Amygdala (tissue), 56 donors: ENCODE data around the gene C16orf90.
"Not testable (repeated sequence)": the region's sequence is repeated elsewhere in the genome, so short reads cannot be mapped to it uniquely, and the experiment has no call there.

Experiments used
- DNase-seq, 56 donors: peaks; one replicate each; lab custom pipeline; 2025; lab: John Stamatoyannopoulos, UW

The C16orf90 gene

GRCh38 chr16:3513892-3514583 is 18.7 kb upstream of the C16orf90 start:
- DNase-seq = no peak

- DNase-seq = no peak
Observed at GRCh38 chr16:3511286-3512180, 16.2 kb upstream of the C16orf90 start.

GRCh38 chr16:3510416-3510815 is 15.1 kb upstream of the C16orf90 start:
- DNase-seq = no peak

- DNase-seq = no peak
Observed at GRCh38 chr16:3509470-3509928, 14.2 kb upstream of the C16orf90 start.

- DNase-seq = no peak
Observed at GRCh38 chr16:3508736-3509135, 13.4 kb upstream of the C16orf90 start.

- DNase-seq = no peak
Observed at GRCh38 chr16:3503523-3503922, 8.2 kb upstream of the C16orf90 start.

GRCh38 chr16:3501783-3502400 is 6.6 kb upstream of the C16orf90 start:
- DNase-seq = no peak

- DNase-seq = not testable (repeated sequence)
Observed at GRCh38 chr16:3501412-3501761, 6.1 kb upstream of the C16orf90 start.

- no peak for DNase-seq
Observed at GRCh38 chr16:3498988-3499387, 3.7 kb upstream of the C16orf90 start.

GRCh38 chr16:3497771-3498170 is 2.5 kb upstream of the C16orf90 start:
- DNase-seq = no peak

GRCh38 chr16:3496386-3496785 is 1.1 kb upstream of the C16orf90 start:
- DNase-seq = no peak

GRCh38 chr16:3494386-3494973 is 809 bp downstream of the C16orf90 start:
- DNase-seq = no peak

- DNase-seq = no peak
Observed at GRCh38 chr16:3492356-3492755, 2.9 kb downstream of the C16orf90 start.

GRCh38 chr16:3490911-3491629 is 4.2 kb downstream of the C16orf90 start:
- DNase-seq = no peak

GRCh38 chr16:3488801-3489200 is 6.5 kb downstream of the C16orf90 start:
- DNase-seq = no peak

GRCh38 chr16:3487521-3488410 is 7.5 kb downstream of the C16orf90 start:
- no peak for DNase-seq

GRCh38 chr16:3486506-3487215 is 8.6 kb downstream of the C16orf90 start:
- DNase-seq = no peak

- DNase-seq = no peak
Observed at GRCh38 chr16:3485821-3486505, 9.3 kb downstream of the C16orf90 start.
